ENCODE measurements around the gene HTT.

HTT gene

DNA sequence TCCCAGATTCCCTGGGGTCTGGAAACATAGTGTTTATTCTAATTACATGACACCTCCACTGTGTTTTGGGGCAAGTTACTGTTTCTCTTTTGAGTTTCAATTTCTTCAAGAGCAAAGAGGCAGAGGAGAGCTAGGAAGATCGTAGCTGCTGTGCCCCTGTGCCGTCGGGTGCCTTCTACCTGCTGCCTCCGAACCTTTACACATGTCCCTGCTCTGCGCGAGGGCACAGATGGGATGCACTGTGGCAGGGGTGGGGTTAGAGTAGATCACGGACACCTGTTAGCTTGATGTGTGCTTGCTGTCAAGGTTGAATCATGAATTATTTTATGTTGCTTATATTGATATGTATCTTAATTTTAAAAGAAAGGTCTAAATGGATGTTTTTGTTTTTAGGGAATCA lies 103.4 kb downstream of the HTT start:
- DNase-seq, result no peak

DNA sequence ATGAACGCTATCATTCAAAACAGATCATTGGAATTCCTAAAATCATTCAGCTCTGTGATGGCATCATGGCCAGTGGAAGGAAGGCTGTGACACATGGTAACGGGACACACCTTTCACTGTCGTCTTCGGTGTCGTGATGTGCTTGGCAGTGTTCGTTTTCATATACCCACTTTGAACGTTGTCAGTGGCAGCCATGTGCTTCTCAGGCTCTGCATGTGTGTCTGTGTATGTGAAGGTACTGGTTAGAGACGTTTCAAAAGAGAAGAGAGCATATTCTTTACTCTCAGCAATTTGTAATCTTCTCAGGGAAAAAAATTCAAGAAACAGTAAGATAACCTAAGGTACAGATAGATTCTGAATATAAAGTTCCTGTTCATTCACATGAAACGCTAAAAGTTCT lies 103.9 kb downstream of the HTT start:
- no peak for DNase-seq

GRCh38 chr4:3179126-3179706 lies 104.7 kb downstream of the HTT start:
- DNase-seq, result no peak

- DNase-seq, result no peak
Measured at GRCh38 chr4:3183008-3183407, 108.5 kb downstream of the HTT start.

GRCh38 chr4:3184725-3185124 lies 110.2 kb downstream of the HTT start:
- no peak for DNase-seq

- DNase-seq, result no peak
Measured at GRCh38 chr4:3186609-3187008, 112.1 kb downstream of the HTT start.

DNA sequence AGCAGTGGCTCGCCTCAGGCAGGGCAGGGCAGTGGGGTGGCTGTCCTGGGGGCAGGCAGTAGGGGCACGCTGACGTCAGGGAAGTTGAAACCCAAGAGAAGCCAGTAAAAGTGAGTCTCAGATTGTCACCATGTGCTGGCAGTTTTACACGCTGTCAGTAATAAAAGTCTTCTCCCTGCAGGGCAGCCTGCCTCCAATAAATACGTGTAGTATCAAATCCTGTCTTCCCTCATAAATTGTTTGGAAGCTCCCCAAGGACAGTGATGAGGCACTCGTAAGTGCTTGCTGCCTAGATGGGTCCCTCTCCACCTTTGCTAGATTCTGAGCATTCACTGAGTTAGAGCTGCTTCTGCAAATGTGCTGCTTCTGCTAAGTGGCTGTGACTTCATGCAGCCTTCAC lies 113.6 kb downstream of the HTT start:
- DNase-seq, result no peak

GRCh38 chr4:3189459-3189858 lies 115.0 kb downstream of the HTT start:
- no peak for DNase-seq

- no peak for DNase-seq
Measured at GRCh38 chr4:3190549-3190948, 116.1 kb downstream of the HTT start.

- DNase-seq, result no peak
Measured at GRCh38 chr4:3192188-3192587, 117.7 kb downstream of the HTT start.

DNA sequence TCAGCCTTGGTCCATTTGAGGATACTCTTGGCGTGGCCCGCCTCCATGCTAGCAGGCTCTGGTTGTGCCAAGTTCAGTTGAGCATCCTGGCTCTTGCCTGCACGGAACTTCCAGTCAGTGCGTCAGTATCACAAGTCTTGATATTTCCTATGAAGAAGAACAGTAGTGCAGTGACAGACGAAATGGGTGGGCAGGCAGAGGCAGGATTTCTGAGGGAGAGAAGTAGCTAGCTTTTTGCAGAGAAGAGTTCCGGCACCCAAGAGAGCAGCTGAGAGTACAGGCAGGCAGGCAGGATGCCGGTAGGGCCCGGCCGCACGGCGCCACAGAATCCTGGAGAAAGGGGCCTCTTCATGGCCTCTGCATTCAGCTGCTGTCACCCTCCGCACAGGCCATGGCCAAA lies 118.3 kb downstream of the HTT start:
- DNase-seq, result no peak

DNA sequence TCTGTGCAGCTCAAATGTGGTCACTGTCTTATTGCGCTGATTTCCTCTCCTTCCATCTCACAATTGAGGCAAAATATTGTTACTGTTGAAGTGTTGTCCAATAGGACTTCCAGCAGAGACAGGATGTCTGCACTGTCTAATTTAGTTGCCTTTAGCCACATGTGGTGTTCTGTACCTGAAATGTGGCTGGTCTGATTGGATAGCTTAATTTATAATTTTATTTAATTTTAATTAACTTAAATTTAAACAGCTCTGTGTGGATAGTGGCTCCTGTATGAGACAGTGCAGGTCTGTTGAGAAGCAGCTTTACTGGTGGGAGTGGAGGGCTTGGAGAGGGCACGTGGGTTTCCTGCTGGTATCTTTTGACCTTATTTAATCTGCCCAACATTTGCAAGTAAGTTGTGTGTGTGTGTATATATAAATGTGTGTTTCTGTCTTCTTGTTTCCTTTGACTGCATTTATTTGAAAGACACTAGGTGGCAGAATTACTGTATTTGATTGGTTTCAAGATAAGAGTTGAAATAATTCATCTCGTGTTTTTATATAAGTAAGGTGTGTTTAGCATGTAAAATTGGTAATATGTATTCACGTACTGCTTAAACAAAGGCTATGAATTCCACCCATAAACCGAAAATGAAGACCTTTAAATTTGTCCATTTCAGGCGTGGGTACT lies 119.2 kb downstream of the HTT start:
- peak; percentile 1 for DNase-seq

DNA sequence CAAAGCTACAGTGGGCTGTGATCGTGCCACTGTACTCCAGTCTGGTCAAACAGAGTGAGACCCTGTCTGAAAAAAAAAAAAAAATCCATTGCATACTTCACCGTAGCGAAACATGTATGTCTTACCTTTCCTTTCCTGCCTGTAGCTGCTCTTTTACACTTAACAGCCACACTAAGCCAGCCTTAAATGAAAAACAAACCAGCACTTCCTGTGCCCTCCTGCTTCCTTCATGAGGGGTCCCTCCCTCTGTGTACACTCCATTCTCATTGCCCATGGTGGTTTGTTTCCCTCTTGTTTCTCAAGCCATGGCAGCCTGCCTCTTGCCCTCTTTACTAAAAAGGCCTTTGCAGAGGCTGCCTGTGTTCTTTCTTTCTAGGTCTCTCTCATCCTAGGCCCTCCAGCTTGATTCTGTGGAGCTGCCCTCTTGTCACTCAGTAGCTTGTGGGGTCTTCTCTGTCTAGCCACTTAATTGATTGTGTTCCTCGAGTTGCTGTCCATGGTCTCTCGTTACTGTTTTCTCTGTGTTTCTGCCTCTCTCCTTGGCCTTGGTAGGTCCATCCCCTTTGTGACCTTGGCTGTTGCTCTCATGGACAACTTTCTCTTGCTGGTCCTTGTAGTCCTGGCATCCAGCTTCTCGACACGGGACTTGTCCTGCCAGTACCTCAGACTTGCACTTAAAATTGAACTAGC lies 122.3 kb downstream of the HTT start:
- DNase-seq, result no peak

DNA sequence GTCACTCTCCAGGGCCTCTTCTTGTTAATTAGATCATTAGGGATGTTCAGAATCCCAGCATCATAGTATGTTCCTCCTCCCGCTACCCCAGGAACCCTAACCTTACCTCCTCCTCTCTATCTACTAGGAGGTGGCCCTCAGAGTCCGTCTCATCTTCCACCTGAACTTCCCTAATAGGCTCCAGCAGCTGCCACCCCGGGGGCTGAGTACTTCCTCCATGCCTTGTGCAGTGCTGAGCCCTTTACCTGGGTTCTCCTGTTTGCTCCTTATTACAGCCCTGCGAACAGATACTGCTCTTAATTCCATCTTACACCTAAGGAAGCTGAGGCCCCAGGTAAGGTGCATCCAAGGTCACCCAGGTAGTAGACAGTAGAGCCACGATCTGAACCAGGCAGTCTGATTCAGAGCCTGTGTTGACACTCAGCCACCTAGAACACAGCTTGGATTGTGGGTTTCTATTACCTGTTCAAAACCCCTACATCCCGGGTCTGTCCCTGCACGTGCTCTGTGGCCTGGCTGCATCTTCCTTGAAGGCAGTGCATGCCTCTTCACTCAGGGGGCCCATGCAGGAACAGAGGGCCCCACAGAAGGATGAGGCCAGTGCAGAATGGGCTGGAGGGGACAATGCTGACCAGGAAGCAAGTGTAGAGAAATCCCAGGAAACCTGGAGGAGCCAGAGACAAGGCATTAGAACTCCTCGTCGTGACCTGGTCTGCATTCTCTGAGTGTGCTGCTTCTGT lies 123.1 kb downstream of the HTT start:
- DNase-seq, result no peak

DNA sequence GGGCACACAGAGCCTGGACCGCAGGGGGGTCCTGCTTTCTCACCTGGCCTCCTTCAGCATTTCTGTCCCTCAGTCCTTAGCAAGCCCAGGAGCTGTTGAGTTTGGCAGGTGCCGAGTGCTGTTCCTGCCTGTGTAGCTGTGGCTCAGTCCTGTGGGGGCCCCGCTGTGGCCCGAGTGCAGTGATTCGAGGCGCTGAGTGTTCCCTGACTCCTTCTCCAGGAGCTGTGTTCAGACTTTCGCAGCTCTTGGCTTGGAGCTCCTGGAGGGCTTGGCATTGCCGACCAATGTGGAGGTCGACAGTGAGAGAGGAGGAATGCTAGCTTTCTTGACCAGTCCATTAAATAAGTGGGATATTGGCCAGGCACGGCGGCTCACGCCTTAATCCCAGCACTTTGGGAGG lies 124.4 kb downstream of the HTT start:
- no peak for DNase-seq

DNA sequence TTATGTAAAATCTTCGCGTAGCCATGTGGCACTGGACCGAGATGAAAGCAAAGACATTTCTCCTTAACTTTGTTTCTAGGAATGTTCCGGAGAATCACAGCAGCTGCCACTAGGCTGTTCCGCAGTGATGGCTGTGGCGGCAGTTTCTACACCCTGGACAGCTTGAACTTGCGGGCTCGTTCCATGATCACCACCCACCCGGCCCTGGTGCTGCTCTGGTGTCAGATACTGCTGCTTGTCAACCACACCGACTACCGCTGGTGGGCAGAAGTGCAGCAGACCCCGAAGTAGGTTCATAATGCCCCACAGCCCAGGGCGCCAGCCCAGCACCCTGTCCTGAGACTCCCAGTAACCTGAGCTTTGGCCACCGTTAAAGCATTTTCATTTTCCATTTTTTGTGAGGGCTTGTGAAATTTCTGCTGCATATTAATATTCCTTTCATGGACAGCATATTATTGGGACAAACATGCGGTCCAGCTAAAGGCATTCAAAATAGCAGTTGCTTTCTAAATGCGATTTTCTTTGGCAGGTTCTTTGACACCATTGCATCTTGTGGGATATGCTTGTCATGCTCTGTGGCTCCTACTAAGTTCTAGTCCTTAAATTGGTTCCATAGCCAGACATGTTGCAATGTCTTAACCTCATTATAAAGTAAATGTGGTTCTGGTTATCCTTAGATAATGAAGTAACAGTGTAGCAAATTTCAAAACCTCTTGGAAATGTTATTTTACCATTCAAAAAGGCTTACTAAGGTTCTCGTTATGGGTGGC lies 125.4 kb downstream of the HTT start:
- DNase-seq, result no peak

DNA sequence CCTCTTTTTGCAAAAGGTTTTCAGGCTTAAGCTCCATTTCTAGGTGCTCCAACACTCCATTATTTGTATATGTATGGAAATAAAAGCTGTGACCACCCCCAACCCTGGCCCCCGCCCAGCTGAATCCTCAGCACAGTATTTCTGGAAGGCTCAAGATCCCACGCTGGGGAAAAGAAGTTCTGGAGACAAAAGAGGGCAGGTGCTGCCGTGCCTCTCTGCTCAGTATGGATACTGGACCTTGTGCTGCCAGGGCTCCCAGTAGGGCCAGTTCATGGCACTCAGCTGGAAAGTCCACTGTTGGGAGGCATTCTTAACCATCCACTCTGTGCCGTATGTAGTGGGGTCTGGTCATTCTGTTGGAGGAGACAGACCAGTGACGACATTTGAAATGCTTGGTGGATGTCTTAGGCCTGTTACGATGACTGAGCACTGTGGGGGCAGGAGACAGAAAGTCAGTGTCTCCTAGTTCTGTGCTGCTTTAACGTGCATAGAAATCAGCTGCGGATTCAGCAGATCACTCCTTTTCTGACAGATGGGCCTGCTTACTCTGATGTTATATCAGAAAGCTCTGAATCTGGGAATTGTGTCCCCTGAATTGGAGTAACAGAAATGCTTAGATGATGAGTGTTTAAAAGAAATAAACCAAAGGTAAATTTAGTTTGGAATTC lies 126.1 kb downstream of the HTT start:
- no peak for DNase-seq

DNA sequence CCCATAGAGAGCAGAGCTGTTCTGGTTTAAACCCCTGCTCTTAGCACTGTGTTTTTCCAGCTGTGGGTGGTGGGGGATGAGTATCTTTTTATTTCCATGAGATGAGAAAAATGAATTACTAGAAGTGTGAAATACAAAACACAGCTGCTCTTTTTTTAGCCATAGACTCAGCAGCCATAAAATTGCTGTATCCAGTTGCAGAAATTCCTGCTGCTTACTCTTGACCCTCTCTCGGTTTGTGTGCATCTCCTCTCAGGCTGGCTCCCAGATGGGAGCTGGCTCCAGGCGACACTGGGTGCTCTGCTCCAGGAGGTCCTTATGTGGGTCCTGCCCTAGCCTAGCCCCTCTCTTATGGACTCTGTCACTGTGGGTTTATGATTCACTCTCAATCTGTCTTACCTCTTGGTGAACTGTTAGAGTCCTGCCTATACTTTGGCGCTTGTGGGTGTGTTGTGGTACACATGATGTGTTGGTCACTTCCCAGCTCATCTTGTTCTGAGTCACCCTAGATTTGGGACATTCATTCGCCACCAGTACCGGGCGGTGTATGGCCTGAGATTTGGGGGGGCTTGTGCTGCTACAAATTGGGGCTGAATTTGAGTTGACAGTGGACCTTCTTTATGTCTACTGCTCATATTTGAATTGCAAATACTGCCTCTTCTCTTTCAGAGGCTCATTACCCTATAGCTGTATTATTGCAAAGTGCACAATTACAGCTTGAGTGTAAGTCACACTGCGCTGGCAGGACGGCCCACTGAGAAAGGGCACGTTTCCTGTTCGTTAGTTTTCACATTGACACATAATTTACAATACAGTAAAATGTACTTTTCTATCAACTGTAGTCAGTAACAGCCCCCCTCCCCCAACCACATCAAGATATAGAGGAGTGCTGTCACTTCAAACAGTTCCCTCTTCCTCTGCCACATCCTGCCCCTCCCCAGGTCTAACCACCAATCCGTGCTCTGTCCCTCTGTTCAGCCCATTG lies 127.5 kb downstream of the HTT start:
- DNase-seq, result no peak

DNA sequence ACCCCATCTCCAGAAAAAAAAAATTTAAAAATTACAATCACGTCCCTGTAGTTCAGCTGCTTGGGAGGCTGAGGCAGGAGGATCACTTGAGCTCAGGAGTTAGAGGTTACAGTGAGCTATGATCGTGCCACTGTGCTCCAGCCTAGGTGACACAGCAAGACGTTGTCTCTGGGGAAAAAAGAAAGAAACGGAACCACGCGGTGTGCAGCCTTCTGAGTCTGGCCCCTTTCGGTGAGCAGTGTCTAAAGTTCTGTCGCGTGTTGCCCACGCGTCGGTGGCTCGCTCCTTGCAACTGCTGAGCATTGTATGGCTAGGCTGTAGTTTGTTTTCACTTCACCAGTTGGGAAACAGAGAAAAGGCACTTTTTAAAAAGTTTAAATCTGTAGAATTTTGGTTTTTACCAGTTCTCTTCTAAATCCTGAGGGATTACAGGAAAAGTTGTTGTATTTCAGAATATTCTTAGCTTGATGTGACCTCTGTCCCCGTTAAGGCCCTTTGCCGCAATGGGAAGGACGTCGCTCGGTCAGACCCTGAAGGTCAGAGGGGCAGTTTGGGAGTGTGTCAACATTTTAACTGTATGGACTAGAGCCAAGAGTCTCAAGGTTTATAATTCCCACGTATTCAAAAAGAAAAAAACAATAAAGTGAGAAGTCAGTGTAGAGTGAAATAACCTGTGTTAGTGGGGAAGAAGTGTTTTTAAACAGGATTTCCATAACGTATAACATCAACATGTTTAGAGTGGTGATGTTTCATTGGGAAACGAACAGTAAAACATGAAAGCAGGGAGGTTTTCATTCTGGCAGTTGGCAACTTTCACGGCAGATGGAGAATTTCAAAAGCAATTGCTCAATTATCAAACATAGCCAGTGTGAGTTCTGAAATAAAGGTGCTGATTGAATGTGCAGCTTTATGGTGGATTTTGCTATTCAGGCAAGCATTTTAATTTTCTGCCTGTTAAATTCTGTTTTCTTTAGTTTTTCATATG lies 128.6 kb downstream of the HTT start:
- no peak for DNase-seq

DNA sequence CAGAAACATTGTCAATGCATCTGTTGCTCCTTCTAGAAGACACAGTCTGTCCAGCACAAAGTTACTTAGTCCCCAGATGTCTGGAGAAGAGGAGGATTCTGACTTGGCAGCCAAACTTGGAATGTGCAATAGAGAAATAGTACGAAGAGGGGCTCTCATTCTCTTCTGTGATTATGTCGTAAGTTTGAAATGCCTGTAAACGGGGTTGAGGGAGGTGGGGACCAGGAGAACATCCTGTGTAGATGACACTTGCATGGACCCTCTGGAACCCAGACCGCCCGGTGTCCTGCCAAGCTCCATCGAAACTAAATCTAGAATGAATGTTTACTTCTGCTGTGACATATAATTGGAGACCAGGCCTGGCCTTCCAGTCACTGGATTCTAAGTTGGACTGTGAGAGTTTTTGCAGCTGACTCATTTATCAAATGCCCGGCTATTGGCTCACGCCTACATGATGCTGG lies 129.5 kb downstream of the HTT start:
- no peak for DNase-seq

Data from kidney glomerular epithelial cell (primary cell).